T-helper 2 cell treated with Interferon-gamma antibody and Interleukin-4, amounts not matched to agents 5 μg/mL and 100 μg/mL, for 36 hours (primary cell): ENCODE results near the gene FRMD3.

ENCODE experiments used
- DNase-seq: peaks from one replicate; pipeline ENCODE4 v3.0.0; 2021; ENCODE audit warnings: low spot score
- H3K27ac Mint-ChIP-seq: one replicate; pipeline ENCODE4 v1.8.0; 2021; ENCODE audit warnings: mild to moderate bottlenecking, mixed read lengths
- H3K27me3 Mint-ChIP-seq: one replicate; pipeline ENCODE4 v1.8.0; 2021; ENCODE audit warnings: low read depth, mixed read lengths
- H3K36me3 Mint-ChIP-seq: one replicate; pipeline ENCODE4 v1.8.0; 2021; ENCODE audit warnings: low read depth, mixed read lengths
- H3K4me1 Mint-ChIP-seq: one replicate; pipeline ENCODE4 v1.8.0; 2021; ENCODE audit warnings: low read depth, mixed read lengths
- H3K4me3 Mint-ChIP-seq: one replicate; pipeline ENCODE4 v1.8.0; 2022; ENCODE audit warnings: mild to moderate bottlenecking, moderate library complexity, mixed read lengths
- H3K9me3 Mint-ChIP-seq: one replicate; pipeline ENCODE4 v1.8.0; 2021; ENCODE audit warnings: mixed read lengths

The FRMD3 gene

DNA sequence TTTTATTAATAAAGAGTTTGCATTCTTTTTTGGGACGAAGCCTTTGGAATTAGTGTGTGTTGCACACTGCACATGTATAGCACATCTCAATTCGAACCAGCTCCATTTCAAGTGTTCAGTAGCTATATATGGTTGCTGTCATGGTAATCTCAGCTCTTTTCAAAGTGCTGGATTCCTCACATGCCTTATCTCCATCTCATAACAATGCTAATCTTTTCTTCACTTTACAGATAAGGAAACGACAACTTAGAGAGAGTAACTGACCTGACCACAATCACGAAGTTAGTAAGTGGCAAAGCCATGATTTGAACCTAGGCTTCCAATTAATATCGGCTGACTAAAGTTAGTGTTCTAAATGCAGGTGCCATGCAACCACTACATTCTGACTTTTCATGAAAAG is 270.5 kb downstream of the FRMD3 start:
- Mint-ChIP-seq H3K36me3 (no peaks in the 10 kb centered on the region), H3K27ac (no peak overlapping the region), H3K4me1 (no peaks in the 10 kb centered on the region), H3K9me3 (no peaks in the 10 kb centered on the region), H3K27me3 (no peaks in the 10 kb centered on the region), H3K4me3 (no peak overlapping the region)
- DNase-seq, result no peak

DNA sequence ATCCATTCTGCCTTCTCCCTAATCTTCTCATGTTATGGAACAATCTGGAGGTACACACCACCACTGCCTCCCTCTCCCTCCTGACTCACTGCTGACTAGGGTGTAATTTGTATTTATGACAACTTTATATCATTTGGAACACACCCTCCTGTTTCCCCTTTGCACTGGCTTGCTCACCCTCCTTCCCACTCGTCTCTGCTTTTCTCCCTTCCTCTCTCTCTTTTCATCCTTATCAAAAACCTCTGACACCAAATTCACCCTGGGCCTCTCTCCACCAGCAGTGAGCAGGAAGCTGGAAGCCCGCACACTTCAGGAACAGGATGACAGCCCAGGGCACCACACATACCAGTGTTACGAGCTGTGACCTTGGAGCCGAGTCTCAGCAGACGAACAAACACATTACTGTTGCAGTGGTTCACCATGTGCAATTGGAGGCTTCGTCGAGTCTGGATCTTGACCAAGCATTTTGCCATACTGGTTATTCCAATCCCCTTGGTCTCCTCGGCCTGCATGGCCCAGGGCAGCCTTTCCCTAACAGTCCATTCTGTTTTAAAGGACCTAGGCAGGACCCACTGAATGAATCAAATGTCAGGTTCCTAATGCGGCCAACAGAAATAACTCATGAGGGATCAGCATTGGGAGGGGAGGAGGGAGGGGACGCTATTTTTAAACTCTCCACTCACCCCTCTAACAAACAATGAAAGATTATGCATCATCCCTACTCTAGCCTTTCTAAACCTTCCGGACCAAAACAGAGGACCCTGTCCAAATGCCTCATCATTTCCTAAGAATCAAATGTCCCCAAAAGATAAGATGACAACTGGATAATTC is 271.3 kb downstream of the FRMD3 start:
- H3K4me3 Mint-ChIP-seq, result no peak overlapping the region
- no peaks in the 10 kb centered on the region for H3K9me3 Mint-ChIP-seq
- no peaks in the 10 kb centered on the region for H3K27me3 Mint-ChIP-seq
- H3K4me1 Mint-ChIP-seq, result no peaks in the 10 kb centered on the region
- no peak for DNase-seq
- H3K27ac Mint-ChIP-seq, result no peak overlapping the region
- no peaks in the 10 kb centered on the region for H3K36me3 Mint-ChIP-seq

DNA sequence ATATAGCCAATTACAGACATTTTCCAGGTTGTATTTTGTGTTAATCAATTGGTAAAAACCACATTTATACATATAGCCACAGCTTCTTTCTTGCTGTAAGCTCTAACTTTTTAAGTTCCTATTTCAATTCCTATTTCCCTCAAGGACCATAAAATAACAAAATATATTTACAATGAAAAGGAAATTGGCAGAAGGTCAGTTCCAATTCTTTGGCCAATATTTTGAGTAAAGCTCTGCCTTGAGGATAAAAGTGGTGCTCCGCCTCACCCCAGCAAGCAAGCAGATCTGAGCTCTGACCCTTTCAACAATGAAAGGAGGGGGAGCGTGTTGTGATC is 271.9 kb downstream of the FRMD3 start:
- H3K27ac Mint-ChIP-seq, result no peak overlapping the region
- no peak for DNase-seq
- H3K9me3 Mint-ChIP-seq, result no peaks in the 10 kb centered on the region
- H3K4me3 Mint-ChIP-seq, result no peak overlapping the region
- H3K4me1 Mint-ChIP-seq, result no peaks in the 10 kb centered on the region
- no peaks in the 10 kb centered on the region for H3K36me3 Mint-ChIP-seq
- H3K27me3 Mint-ChIP-seq, result no peaks in the 10 kb centered on the region

DNA sequence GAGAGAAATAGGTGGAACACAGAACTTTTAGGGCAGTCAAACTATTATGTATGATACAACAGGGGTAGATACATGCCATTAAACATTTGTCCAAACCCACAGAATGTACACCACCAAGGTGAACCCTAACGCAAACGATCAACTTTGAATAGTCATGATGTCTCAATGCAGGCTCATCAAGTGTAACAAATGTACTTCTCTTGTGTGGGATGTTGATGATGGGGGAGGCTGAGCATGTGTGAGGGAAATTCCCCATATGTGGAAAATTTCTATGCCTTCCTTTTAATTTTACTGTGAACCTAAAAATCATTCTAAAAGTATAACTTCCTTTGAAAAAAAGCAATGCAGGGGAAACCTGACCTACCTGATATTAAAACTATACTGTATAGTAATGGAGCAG is 273.9 kb downstream of the FRMD3 start:
- H3K36me3 Mint-ChIP-seq, result no peaks in the 10 kb centered on the region
- H3K4me3 Mint-ChIP-seq, result no peak overlapping the region
- no peak for DNase-seq
- H3K27me3 Mint-ChIP-seq, result no peaks in the 10 kb centered on the region
- no peaks in the 10 kb centered on the region for H3K9me3 Mint-ChIP-seq
- no peaks in the 10 kb centered on the region for H3K4me1 Mint-ChIP-seq
- H3K27ac Mint-ChIP-seq, result no peak overlapping the region

DNA sequence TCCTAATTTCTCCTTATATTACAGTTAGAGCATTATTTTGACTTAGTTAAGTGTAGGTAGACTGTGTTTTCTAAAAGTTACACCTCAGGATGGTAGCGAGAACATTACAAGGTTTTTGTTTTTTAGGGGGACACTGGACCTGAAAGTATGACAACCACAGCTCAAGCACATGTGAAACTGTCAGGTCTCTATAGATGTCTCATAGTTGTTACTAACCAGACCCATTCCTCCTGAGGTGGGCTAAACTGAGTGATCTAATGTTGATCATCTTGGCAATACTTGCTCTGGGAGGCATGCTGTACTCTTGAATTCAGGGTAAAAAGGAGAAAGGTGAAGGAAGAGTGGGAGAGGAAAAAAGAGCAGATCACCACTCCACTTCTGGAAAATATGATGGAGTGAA is 278.6 kb downstream of the FRMD3 start:
- no peak overlapping the region for H3K27ac Mint-ChIP-seq
- no peaks in the 10 kb centered on the region for H3K27me3 Mint-ChIP-seq
- H3K36me3 Mint-ChIP-seq, result no peaks in the 10 kb centered on the region
- no peaks in the 10 kb centered on the region for H3K9me3 Mint-ChIP-seq
- no peaks in the 10 kb centered on the region for H3K4me1 Mint-ChIP-seq
- no peak for DNase-seq
- no peak overlapping the region for H3K4me3 Mint-ChIP-seq

DNA sequence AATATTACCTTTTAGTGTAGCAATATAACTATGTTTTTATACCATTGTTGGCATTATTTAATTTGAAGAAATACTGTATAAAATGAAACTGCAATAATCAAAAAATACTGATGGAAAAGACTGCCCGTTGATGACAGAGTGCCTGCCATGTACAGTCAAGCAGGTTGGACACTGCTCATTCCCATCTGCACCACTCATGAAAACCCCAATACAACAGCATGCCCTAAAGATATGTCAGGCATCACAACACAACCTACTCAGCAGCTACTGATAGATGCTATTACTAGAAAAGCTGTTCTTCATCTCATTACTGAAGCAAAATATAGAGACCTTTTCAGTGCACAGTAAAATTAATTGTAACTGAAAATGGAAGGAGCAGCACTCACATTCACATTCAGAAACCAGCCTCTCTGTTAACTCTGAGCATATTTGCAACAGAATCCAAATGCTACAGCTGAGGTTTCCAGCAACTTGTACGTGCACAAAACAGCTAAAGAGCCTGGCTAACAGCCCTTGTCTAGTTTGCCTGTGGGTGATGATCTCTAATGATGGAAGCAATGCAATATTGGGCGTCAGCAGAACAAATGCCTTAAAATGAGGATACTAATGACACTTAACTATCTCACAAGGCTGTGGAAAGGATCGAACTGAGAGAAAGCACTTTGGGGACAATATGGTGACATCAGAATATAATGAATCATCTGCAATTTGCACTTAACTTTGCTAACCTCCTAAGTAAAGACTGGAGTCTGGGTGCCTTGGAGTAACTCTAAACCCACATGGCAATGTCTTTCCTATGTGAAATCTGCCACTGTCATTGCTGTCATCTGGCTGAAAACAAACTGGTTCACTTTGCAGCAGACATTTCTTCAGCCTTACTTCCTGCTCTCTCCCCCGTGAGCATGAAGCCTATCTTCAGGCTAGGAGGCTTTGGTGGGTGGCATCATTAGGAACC is 280.0 kb downstream of the FRMD3 start:
- H3K4me3 Mint-ChIP-seq, result no peak overlapping the region
- no peak overlapping the region for H3K27ac Mint-ChIP-seq

DNA sequence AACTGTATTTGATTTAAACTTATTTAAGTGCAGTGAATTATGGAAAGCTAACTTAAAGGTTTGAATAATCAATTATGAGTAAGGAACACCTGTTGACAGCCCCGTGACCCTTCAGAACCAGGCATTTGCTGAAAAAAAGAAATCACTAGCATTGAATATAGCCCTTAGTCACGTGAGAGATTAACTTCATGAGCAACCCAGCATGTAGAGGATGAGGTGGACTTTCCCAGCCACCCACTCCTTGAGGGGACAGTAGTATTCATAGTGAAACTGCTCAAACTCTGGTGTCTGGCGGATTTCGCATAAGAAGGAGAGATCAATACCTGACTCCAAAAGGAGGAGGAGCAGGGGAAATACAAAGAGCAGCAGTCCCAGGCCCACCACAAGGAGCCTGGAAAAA is 290.5 kb downstream of the FRMD3 start:
- no peaks in the 10 kb centered on the region for H3K4me1 Mint-ChIP-seq
- H3K27me3 Mint-ChIP-seq, result no peaks in the 10 kb centered on the region
- no peaks in the 10 kb centered on the region for H3K36me3 Mint-ChIP-seq
- H3K4me3 Mint-ChIP-seq, result no peak overlapping the region
- DNase-seq, result no peak
- H3K27ac Mint-ChIP-seq, result no peak overlapping the region
- peaks cover 17% of the 10 kb centered on the region for H3K9me3 Mint-ChIP-seq

More for the DNA sequence above, 280.0 kb downstream of the FRMD3 start:
- DNase-seq, result no peak
- Mint-ChIP-seq H3K9me3 (peaks cover 1% of the 10 kb centered on the region), H3K4me1 (no peaks in the 10 kb centered on the region), H3K36me3 (no peaks in the 10 kb centered on the region), H3K27me3 (no peaks in the 10 kb centered on the region)

DNA sequence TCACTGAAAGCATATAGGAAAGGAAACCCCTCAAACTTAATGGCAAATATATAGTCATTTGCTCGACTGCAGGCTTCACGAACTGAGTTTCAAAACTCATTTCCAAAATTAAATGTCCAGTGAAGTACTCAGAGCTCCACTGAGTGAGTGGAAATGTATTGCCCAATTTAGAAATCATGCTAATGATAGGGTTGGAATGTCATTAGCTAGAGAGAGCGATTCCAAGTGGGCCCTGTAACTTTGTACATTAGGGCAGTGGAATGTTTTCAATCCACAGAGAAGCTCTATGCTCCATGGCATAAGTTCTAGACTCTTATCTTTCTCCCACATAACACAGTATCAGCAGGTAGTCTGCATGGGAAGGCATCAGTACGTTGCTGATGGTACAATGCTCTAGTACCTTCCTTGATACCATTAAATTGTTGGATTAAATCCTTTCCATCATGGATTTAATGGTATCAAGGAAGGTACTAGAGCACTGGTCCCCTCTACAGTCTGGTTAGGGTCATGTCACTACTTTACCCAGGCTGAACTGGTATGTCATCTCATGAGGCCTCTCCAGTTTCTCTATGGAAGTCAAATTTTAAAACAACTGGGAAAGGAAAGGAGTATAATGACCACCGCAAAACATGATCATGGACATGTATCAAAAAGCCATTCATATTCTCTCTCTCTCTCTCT is 292.1 kb downstream of the FRMD3 start:
- Mint-ChIP-seq H3K27me3 (no peaks in the 10 kb centered on the region), H3K36me3 (no peaks in the 10 kb centered on the region), H3K27ac (no peak overlapping the region), H3K9me3 (peaks cover 7% of the 10 kb centered on the region), H3K4me1 (no peaks in the 10 kb centered on the region), H3K4me3 (no peak overlapping the region)
- DNase-seq, result no peak

DNA sequence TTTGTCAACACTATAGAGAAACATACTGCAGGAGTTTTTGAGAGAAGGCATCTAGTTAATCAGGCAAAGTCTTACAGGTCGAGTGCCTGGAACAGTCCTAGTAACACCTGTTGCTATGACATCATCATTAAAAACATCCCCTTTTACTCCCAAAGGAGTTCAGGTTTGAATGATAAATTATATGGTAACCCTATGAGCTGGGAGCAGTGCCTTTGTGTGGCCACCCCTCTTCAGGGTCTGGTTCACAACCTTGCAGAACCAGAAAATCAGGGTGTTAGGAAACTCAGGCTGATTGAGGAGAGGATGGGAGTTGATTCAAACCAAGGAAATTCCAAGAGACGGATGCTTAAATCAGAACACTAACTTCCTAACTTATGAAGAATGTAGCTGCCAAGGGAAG is 296.1 kb downstream of the FRMD3 start:
- peaks cover 5% of the 10 kb centered on the region for H3K9me3 Mint-ChIP-seq
- H3K27me3 Mint-ChIP-seq, result no peaks in the 10 kb centered on the region
- no peak for DNase-seq

DNA sequence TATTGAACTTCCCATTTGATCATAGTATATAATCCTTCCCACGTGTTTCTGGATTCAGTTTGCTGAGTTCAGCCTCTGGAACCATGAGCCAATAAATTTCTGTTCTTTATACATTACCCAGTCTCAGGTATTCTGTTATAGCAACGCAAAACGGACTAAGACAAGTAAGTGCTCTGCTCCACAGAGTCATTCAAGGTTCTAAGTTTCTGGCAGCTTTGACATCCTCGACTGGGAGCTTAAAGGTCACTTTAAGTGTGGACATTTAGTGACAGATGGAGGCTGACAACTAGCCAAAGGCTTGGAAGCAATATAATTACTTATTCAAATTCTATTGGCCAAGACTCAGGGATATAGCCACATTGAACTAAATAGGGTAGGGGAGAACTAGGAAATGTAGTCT is 297.5 kb downstream of the FRMD3 start:
- Mint-ChIP-seq H3K27ac (no peak overlapping the region), H3K4me1 (no peaks in the 10 kb centered on the region), H3K27me3 (no peaks in the 10 kb centered on the region), H3K9me3 (peaks cover 5% of the 10 kb centered on the region), H3K4me3 (no peak overlapping the region), H3K36me3 (no peaks in the 10 kb centered on the region)
- no peak for DNase-seq

More for the DNA sequence above, 296.1 kb downstream of the FRMD3 start:
- Mint-ChIP-seq H3K36me3 (no peaks in the 10 kb centered on the region), H3K4me3 (no peak overlapping the region), H3K27ac (no peak overlapping the region), H3K4me1 (no peaks in the 10 kb centered on the region)

DNA sequence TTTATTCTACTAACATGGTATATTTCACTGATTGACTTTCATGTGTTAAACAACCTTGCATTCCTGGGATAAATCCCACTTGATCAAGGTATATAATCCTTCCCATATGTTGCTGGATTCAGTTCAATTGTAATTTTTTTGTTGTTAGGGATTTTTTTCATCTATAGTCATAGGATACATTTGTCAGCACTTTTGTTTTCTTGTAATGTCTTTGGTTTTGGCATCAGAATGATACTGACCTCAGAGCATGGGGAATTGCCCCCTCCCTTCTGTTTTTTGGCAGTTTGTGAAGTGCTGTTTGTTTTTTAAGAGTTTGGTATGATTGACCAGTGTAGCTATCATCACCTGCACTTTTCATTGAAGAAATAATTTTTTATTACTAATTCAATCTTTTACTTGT is 298.5 kb downstream of the FRMD3 start:
- Mint-ChIP-seq H3K4me1 (no peaks in the 10 kb centered on the region), H3K27me3 (no peaks in the 10 kb centered on the region), H3K36me3 (no peaks in the 10 kb centered on the region), H3K4me3 (no peak overlapping the region), H3K27ac (no peak overlapping the region), H3K9me3 (peaks cover 5% of the 10 kb centered on the region)
- no peak for DNase-seq

DNA sequence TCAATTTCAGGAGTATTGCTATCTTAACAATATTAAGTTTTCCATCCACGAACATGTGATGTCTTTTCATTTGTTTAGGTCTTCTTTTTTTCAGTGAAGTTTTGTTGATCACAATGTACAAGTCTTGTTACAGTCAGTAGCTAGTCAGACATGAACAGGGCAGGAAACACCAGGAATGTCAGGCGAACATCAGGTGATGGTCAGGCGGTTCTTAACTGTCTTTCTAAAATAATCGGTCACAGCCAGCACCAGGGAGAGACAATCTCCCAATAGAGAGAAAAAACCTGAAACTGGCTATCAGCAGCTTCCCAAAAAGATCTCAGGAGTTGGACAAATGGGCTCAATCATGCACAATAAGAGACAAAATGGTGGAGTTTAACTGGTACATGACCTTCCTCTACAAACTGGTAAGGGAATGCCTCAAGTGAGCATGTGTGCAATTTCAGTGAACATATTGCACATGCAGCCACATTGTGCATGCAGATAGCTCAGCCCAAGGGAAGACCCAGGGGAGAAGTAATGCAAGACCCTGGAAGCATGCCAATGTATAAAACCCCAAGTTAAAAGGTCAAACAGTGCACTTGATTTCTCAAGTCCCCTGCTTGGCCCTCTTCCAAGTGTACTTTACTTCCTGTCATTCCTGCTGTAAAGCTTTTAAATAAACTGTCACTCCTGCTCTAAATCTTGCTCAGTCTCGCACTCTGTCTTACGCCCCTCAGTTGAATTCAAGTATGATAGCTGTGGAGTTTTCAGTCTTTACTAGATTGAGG is 299.1 kb downstream of the FRMD3 start:
- H3K27ac Mint-ChIP-seq, result no peak overlapping the region
- H3K36me3 Mint-ChIP-seq, result no peaks in the 10 kb centered on the region
- H3K4me1 Mint-ChIP-seq, result no peaks in the 10 kb centered on the region
- DNase-seq, result no peak
- peaks cover 5% of the 10 kb centered on the region for H3K9me3 Mint-ChIP-seq
- no peaks in the 10 kb centered on the region for H3K27me3 Mint-ChIP-seq
- H3K4me3 Mint-ChIP-seq, result no peak overlapping the region

DNA sequence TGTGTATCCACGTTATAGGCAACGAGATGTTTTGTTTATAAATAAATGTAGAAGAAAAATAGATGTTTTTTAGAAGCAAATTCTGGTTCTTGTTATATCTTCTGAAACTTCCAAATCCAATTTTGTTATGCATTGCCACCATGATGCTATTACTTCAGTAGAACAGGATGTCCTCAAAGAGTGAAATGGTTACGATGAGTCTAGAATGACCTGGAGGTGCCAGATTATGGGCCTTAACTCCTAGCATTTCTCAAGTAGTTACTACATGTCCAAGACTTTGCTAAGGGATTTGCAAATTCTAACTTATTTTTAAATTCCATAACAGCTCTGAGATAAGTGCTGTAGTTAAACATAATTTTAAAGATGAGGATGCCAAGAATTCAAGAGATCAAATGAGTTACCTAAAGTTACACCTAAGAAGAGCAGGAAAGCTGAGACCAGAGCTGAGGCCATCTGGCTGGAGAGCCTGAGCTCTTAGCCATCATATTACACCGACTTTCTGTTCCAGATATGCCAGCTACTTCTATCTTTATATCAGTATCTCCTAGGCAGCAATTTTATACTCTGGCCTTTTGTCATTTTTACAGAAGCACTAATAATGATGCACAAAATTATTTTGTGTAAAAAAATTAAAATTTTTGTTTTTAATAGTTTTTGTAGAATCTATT is 302.0 kb downstream of the FRMD3 start:
- no peak overlapping the region for H3K27ac Mint-ChIP-seq

More for the DNA sequence above, 302.0 kb downstream of the FRMD3 start:
- Mint-ChIP-seq H3K4me3 (no peak overlapping the region), H3K27me3 (no peaks in the 10 kb centered on the region), H3K4me1 (no peaks in the 10 kb centered on the region), H3K9me3 (no peaks in the 10 kb centered on the region), H3K36me3 (no peaks in the 10 kb centered on the region)
- no peak for DNase-seq
